Panc1 (cell line): ENCODE results near the gene ZNF484.

Experiments used
- CTCF ChIP-seq: fragments of 450-650 bp; IDR thresholded peaks from 2 replicates; pipeline ENCODE4 v1.5.1; 2017; ENCODE audit warnings: mild to moderate bottlenecking
- POLR2AphosphoS5 ChIP-seq: IDR thresholded peaks from 2 replicates; pipeline ENCODE4 v1.6.1; 2012; ENCODE audit warnings: mild to moderate bottlenecking, low read depth, low read length, moderate library complexity

GRCh38 chr9:92850898-92851297, 26.9 kb downstream of the ZNF484 start:
- TF ChIP-seq POLR2AphosphoS5, result no peak
- no peak for TF ChIP-seq CTCF
